IPS DF 6.9 (cell line): ENCODE measurements around the gene GFOD1.

ENCODE experiments used
- DNase-seq: peaks from one replicate; pipeline ENCODE4 v3.0.0-alpha.2; 2013; ENCODE audit warnings: low read depth, low spot score
- H3K27ac ChIP-seq: one replicate; pipeline ENCODE4 v1.5.1; 2013; ENCODE audit warnings: low read length, control low read depth
- H3K27me3 ChIP-seq: 2 replicates; pipeline ENCODE4 v1.6.1; 2013; ENCODE audit warnings: mild to moderate bottlenecking, low read length; ENCODE audit not compliant: control insufficient read depth, insufficient read depth
- H3K36me3 ChIP-seq: 2 replicates; pipeline ENCODE4 v1.6.1; 2013; ENCODE audit warnings: low read length; ENCODE audit not compliant: control insufficient read depth, insufficient read depth
- H3K4me1 ChIP-seq: 2 replicates; pipeline ENCODE4 v1.6.1; 2013; ENCODE audit warnings: low read length; ENCODE audit not compliant: control insufficient read depth, insufficient read depth
- H3K4me3 ChIP-seq: 2 replicates; pipeline ENCODE4 v1.5.1; 2013; ENCODE audit warnings: mild to moderate bottlenecking, low read length
- H3K9me3 ChIP-seq: 2 replicates; pipeline ENCODE4 v1.6.1; 2013; ENCODE audit warnings: low read length, inconsistent platforms; ENCODE audit not compliant: control insufficient read depth, insufficient read depth
- WGBS: extraction: QIAGEN DNeasy Blood & Tissue Kit; methylation state at CpG from one replicate; pipeline ENCODE4 v1.1.7; 2013; ENCODE audit warnings: mixed read lengths, missing lambda C conversion rate; ENCODE audit not compliant: insufficient read length, insufficient coverage; 5-methylcytosine and 5-hydroxymethylcytosine counted together

Gene GFOD1

DNA sequence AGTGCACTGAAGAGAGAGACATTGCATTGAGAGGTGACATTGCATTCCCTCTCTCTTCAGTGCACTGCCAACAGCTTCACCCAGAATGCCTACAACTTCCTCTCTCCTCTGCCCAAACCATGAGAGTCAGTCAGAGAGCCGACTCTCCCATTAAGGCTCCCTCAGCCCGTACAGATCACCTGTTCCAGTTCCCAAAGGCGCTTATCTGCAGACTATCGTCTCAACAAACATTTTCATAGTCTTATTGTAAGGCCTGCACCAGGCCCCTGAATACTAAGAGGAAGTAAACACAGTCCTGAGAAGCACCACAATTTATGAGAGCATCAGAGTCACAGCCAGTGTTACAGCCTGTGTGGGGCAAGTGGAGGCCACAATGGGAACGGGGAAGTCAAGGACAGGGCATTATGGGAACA lies 53.7 kb downstream of the GFOD1 start:
- Histone ChIP-seq H3K4me1 (peaks cover 1% of the 10 kb centered on the region; the same call in 1 of the 2 replicates), H3K27ac (no peak overlapping the region)
- DNase-seq, result no peak

DNA sequence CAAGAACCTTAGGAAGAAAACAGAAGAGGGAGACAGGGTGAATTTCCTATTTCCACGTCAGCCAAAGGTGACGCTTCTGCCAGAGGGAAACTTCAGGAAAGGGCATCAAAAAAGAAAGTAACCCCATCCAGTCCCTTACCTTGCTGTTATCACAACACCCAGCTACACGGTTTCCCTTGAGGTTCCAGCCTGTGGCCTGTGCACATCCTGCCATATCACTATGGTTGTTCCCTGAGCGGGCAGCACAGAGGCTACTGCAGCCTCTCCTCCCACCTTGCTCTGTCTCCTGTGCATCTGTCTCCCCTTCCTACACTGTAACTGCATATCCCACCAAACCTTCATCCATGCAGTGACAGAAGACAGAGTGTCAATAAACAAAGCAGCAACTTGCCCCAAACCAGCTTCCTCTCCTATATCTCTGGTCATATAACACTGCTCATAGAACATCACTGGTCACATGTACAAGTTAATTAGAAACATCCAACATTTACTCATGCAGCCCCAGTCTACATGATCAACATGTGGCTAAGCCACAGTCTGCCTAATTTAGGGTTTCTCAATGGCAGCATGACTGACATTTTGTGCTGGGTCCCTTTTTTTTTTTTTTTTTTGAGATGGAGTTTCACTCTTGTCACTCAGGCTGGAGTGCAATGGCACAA lies 54.7 kb downstream of the GFOD1 start:
- Histone ChIP-seq H3K27me3 (no peaks in the 10 kb centered on the region), H3K27ac (no peak overlapping the region), H3K36me3 (no peaks in the 10 kb centered on the region), H3K4me1 (0 out of 2 replicates have a peak, but pooled peaks cover 4% of the 10 kb centered on the region), H3K4me3 (no peak overlapping the region), H3K9me3 (no peaks in the 10 kb centered on the region)
- WGBS, result no CpG with 5 or more reads among the region's 4 CpGs
- no peak for DNase-seq

More for the DNA sequence above, 53.7 kb downstream of the GFOD1 start:
- WGBS, result no CpG with 5 or more reads among the region's 5 CpGs
- no peak overlapping the region for H3K4me3 ChIP-seq
- no peaks in the 10 kb centered on the region for H3K9me3 ChIP-seq
- no peaks in the 10 kb centered on the region for H3K27me3 ChIP-seq
- no peaks in the 10 kb centered on the region for H3K36me3 ChIP-seq

DNA sequence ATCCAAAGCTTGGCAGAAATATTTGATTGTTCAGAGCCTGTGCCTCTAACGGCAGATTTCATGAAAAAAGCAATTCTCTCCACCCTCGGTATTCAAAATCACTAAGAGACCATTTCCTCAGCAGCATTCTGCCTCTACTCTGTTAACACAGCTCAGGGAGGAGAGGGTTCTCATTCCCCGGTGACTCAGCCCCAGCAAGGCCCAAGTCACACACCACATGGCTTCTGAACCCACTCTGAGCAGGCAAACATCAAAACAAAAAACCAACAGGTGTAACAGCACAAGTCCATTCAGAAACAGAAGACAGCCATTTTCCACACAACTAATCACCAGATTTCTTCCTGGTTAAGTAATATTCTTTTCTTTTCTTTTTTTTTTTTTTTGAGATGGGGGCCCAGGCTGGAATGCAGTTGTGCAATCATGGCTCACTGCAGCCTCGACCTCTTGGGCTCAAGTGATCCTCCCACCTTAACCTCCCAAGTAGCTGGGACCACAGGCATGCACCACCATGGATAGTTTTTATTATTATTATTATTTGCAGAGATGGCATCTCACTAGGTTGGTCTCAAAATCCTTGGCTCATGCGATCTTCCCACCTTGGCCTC lies 55.4 kb downstream of the GFOD1 start:
- H3K4me1 ChIP-seq, result 0 out of 2 replicates have a peak, but pooled peaks cover 4% of the 10 kb centered on the region
- no peak overlapping the region for H3K4me3 ChIP-seq
- no peaks in the 10 kb centered on the region for H3K27me3 ChIP-seq
- no peak overlapping the region for H3K27ac ChIP-seq
- H3K36me3 ChIP-seq, result no peaks in the 10 kb centered on the region
- no peak for DNase-seq
- no CpG with 5 or more reads among the region's 5 CpGs for WGBS
- no peaks in the 10 kb centered on the region for H3K9me3 ChIP-seq

DNA sequence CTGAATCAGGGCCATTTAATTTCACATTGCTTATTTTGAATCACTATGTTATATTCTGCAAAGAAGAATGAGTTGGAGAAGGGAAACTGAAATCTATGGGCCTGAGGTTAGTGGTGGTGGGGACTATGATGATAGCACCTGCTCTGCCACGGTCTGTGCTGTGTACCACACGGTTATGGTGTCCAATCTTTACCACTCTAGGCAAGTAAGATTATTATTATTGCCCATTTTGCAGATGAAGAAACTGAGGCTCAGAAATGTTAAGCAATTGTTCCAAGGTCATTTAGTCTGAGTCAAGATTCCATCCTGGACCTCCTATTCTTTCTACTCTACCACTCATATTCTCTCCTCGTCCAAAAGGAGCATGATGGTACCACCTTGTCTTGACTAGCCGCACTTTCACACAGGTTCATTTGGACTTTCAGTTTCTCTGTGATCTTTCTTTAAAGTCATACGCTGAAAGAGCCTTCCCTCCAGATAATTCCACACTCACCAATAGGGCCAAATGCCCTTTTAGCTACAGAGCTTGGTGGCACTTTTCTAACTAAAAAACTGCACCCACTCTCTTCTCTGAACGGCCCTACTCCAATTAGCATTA lies 56.2 kb downstream of the GFOD1 start:
- no peak overlapping the region for H3K27ac ChIP-seq
- no peak overlapping the region for H3K4me3 ChIP-seq
- no peak for DNase-seq
- no peaks in the 10 kb centered on the region for H3K36me3 ChIP-seq
- H3K4me1 ChIP-seq, result 0 out of 2 replicates have a peak, but pooled peaks cover 4% of the 10 kb centered on the region
- H3K27me3 ChIP-seq, result no peaks in the 10 kb centered on the region
- no peaks in the 10 kb centered on the region for H3K9me3 ChIP-seq
- no CpG with 5 or more reads among the region's 6 CpGs for WGBS

DNA sequence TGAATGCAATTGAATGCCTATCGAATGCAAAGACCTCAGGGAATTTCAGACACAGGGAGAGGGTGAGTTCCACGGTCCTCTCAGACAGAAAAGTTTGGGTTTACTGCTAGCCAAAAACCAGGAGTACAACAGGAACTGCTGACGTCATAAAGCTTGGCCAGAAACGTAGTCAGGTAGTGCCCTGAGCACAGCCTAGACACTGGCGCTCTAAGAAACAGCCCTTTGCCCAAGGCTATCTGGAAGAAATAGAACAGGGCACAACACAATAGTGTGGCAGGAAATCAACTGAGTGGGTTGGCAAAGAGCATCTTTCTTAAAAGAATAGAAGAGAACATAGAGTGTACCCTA lies 58.0 kb downstream of the GFOD1 start:
- no peak overlapping the region for H3K27ac ChIP-seq

DNA sequence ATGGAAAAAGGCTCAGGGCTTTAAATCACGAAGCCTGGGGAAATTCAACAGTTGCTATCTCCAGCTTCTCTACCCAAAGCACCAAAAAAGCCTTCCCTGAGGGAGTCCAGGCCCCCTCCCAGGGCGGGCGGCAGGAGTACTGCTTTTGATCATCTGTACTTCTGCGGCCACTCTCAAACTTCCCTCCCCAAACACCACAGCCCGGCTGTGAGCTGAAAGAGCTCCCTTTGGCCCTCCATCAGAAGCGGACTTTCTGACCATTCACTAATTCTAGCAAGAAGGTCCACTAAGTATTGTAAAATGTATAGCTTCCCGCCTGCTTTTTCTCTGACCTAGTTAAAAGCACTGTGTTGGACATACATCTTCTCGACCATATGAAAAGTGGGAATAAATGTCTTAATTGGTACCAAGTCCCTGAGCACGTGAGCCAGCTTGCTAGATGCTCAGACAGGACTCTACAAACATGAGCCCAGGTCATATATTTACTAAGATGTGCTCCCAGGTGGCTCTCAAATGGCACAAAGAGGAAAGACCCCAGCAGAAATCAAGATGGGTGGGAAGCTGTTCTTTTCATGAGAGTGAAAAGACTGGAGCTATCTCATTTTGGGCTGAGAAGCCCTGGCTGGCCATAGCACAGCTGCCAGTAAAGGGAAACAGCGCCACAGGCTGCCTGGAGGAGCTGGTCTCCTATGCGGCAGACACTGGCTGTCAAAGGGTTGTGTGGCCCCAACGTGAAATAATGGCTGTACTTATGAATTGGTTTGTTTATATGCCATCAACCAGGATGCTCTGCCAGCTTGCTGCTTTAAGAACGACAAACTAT lies 58.6 kb downstream of the GFOD1 start:
- Histone ChIP-seq H3K27me3 (no peaks in the 10 kb centered on the region), H3K36me3 (no peaks in the 10 kb centered on the region), H3K27ac (no peak overlapping the region), H3K9me3 (no peaks in the 10 kb centered on the region), H3K4me1 (peaks cover 8% of the 10 kb centered on the region; the same call in 1 of the 2 replicates), H3K4me3 (no peak overlapping the region)
- no peak for DNase-seq
- WGBS, result no CpG with 5 or more reads among the region's 13 CpGs

More for the DNA sequence above, 58.0 kb downstream of the GFOD1 start:
- Histone ChIP-seq H3K9me3 (no peaks in the 10 kb centered on the region), H3K36me3 (no peaks in the 10 kb centered on the region), H3K4me1 (peaks cover 8% of the 10 kb centered on the region; the same call in 1 of the 2 replicates), H3K4me3 (no peak overlapping the region), H3K27me3 (no peaks in the 10 kb centered on the region)
- WGBS, result no CpG with 5 or more reads among the region's 5 CpGs
- DNase-seq, result no peak

- no peak for DNase-seq
- Histone ChIP-seq H3K27me3 (no peaks in the 10 kb centered on the region), H3K9me3 (no peaks in the 10 kb centered on the region), H3K4me1 (peaks cover 13% of the 10 kb centered on the region), H3K36me3 (no peaks in the 10 kb centered on the region), H3K4me3 (no peak overlapping the region), H3K27ac (no peak overlapping the region)
- no CpG with 5 or more reads among the region's 26 CpGs for WGBS
Measured at GRCh38 chr6:13427801-13428582, 59.4 kb downstream of the GFOD1 start.

GRCh38 chr6:13427316-13427715 lies 60.1 kb downstream of the GFOD1 start:
- Histone ChIP-seq H3K9me3 (no peaks in the 10 kb centered on the region), H3K4me3 (no peak overlapping the region), H3K27ac (no peak overlapping the region), H3K27me3 (no peaks in the 10 kb centered on the region), H3K36me3 (no peaks in the 10 kb centered on the region), H3K4me1 (peaks cover 15% of the 10 kb centered on the region)
- no peak for DNase-seq
- WGBS, result no CpG with 5 or more reads among the region's 8 CpGs

- no peak overlapping the region for H3K27ac ChIP-seq
- H3K9me3 ChIP-seq, result no peaks in the 10 kb centered on the region
- DNase-seq, result no peak
- H3K36me3 ChIP-seq, result no peaks in the 10 kb centered on the region
- no CpG with 5 or more reads among the region's 22 CpGs for WGBS
- H3K4me1 ChIP-seq, result peaks cover 16% of the 10 kb centered on the region
- H3K4me3 ChIP-seq, result no peak overlapping the region
- no peaks in the 10 kb centered on the region for H3K27me3 ChIP-seq
Measured at GRCh38 chr6:13425943-13426931, 61.2 kb downstream of the GFOD1 start.
